ENCODE data around the gene CCT8L2. TPM values are rescaled to one million over a fixed set of nuclear protein-coding genes. Genes with fewer than 3 reads are reported as not detected.
"Not testable (repeated sequence)": the region's sequence is repeated elsewhere in the genome, so short reads cannot be mapped to it uniquely, and the experiment has no call there.

The CCT8L2 gene
- total RNA-seq, 1 experiment from 2014 or later, result not detected

GRCh38 chr22:16558376-16558945, 34.1 kb downstream of the CCT8L2 start:
- not testable (repeated sequence) for H3K27me3 ChIP-seq (ENCODE audit: low read length); H3K4me2 ChIP-seq (ENCODE audit: low read depth, low read length, poor library complexity, severe bottlenecking); H3K79me2 ChIP-seq (ENCODE audit: low read length); H4K20me1 ChIP-seq (ENCODE audit: insufficient read depth, low read depth, low read length); H3K9me2 ChIP-seq (replicated peaks; ENCODE audit: insufficient read depth, low read length); H3K9ac ChIP-seq (ENCODE audit: low read length); H3K27ac ChIP-seq (ENCODE audit: low read length); DNase-seq; H3K36me3 ChIP-seq (ENCODE audit: insufficient read depth, low read length); H3K4me3 ChIP-seq (ENCODE audit: low read length); H2AFZ ChIP-seq (ENCODE audit: low read length); H3K4me1 ChIP-seq (ENCODE audit: low read length); H3K9me3 ChIP-seq (ENCODE audit: low read length)

GRCh38 chr22:16557511-16557910, 35.1 kb downstream of the CCT8L2 start:
- H3K9me3 ChIP-seq (ENCODE audit: low read length); DNase-seq; H2AFZ ChIP-seq (ENCODE audit: low read length): not testable (repeated sequence)

GRCh38 chr22:16555077-16555994, 37.3 kb downstream of the CCT8L2 start:
- H3K9me3 ChIP-seq (ENCODE audit: low read length); H3K9ac ChIP-seq (ENCODE audit: low read length); H3K4me3 ChIP-seq (ENCODE audit: low read length); H4K20me1 ChIP-seq (ENCODE audit: insufficient read depth, low read depth, low read length); DNase-seq; H3K79me2 ChIP-seq (ENCODE audit: low read length); H3K4me2 ChIP-seq (ENCODE audit: low read depth, low read length, poor library complexity, severe bottlenecking); H3K4me1 ChIP-seq (ENCODE audit: low read length); H3K9me2 ChIP-seq (replicated peaks; ENCODE audit: insufficient read depth, low read length); H3K27me3 ChIP-seq (ENCODE audit: low read length); H3K27ac ChIP-seq (ENCODE audit: low read length); H2AFZ ChIP-seq (ENCODE audit: low read length); H3K36me3 ChIP-seq (ENCODE audit: insufficient read depth, low read length): not testable (repeated sequence)

More at GRCh38 chr22:16557511-16557910, 35.1 kb downstream of the CCT8L2 start:
- not testable (repeated sequence) for H3K36me3 ChIP-seq (ENCODE audit: insufficient read depth, low read length); H3K4me1 ChIP-seq (ENCODE audit: low read length); H3K9me2 ChIP-seq (replicated peaks; ENCODE audit: insufficient read depth, low read length); H3K9ac ChIP-seq (ENCODE audit: low read length); H3K27ac ChIP-seq (ENCODE audit: low read length); H3K27me3 ChIP-seq (ENCODE audit: low read length); H3K79me2 ChIP-seq (ENCODE audit: low read length); H3K4me2 ChIP-seq (ENCODE audit: low read depth, low read length, poor library complexity, severe bottlenecking); H4K20me1 ChIP-seq (ENCODE audit: insufficient read depth, low read depth, low read length); H3K4me3 ChIP-seq (ENCODE audit: low read length)

- H2AFZ ChIP-seq (ENCODE audit: low read length); H3K27ac ChIP-seq (ENCODE audit: low read length); H3K4me1 ChIP-seq (ENCODE audit: low read length); H3K36me3 ChIP-seq (ENCODE audit: insufficient read depth, low read length); H3K9me3 ChIP-seq (ENCODE audit: low read length); H3K9ac ChIP-seq (ENCODE audit: low read length); H3K9me2 ChIP-seq (replicated peaks; ENCODE audit: insufficient read depth, low read length); DNase-seq; H3K4me3 ChIP-seq (ENCODE audit: low read length); H3K79me2 ChIP-seq (ENCODE audit: low read length); H3K4me2 ChIP-seq (ENCODE audit: low read depth, low read length, poor library complexity, severe bottlenecking); H3K27me3 ChIP-seq (ENCODE audit: low read length); H4K20me1 ChIP-seq (ENCODE audit: insufficient read depth, low read depth, low read length): not testable (repeated sequence)
These were observed 49.3 kb downstream of the CCT8L2 start for GRCh38 chr22:16543310-16543709.

Other genes with a start within 250 kb of the CCT8L2 start
- gene XKR3, start 232.6 kb upstream of the CCT8L2 start, total RNA-seq (2014; rRNA removed; shearing (Covaris generic); ENCODE audit: low replicate concordance), result not detected in 2 replicates

All from Karpas-422 (cell line).